Measurements from ENCODE around the gene RECQL5.

DNA sequence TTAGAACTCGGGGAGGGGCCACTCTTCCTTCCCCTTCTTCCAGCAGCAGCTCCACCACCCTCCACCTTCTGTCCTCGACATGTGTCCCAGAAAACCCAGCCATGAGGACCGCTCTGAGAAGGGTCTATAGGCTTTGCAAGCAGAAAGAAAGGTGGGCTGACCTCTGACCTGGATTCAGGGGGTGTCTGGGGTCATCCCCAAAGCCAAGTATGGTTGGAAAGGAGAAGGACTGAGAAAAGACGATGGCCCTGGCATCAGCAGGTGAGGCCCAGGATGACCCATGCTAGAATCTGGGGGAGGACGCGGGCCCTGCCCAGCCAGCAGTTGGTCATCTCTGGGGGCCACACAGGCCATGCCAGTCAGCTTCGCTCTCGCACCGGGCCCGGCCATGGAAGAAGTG is 39.9 kb downstream of the RECQL5 start:
- no peak for TF ChIP-seq CTCF (conservative IDR thresholded peaks at IDR 0.05; ENCODE audit: low read length)
- no peak for TF ChIP-seq EZH2phosphoT487 (IDR thresholded peaks at IDR 0.05; ENCODE audit: borderline replicate concordance, low read depth, low read length)
